Measurements from ENCODE around the gene ARHGAP4. TPM values are rescaled to one million over a fixed set of nuclear protein-coding genes. Genes with fewer than 3 reads are reported as not detected.

ARHGAP4 gene
- total and polyA plus RNA-seq, 10 of the 15 experiments (the other 5 are each of a cell fraction or from before 2014, with no cell fraction given): 0.71 to 120 (median 44.3) TPM

DNA sequence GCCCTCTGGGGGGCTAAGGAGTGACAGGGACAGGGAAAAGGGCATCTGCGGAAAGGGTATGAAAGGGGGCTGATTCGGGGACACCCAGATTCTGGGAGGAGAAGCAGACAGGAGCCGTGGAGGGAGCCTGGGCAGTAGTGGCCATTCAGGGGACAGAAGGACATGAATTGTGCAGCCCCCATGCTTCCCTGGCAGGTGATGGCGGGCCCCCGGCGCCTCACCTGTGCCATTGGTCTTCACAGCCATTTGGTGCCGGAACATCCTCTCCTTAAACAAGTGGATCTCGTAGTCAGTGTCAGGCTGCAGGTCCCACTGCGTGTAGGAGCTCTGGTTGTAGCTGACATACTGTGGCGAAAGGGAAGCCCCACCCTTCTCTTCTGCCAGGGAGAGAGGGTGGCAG is 62.0 kb downstream of the ARHGAP4 start:
- Histone ChIP-seq H3K27me3 (replicated peaks in 1 of 2; ENCODE audit: control insufficient read depth in 2 of 2, insufficient read depth in 2 of 2, low read length in 1 of 2) (no peaks in the 10 kb centered on the region; a peak in 1 of 4 replicates), H3K36me3 (ENCODE audit: control insufficient read depth in 2 of 2, insufficient read depth in 2 of 2, low read length in 1 of 2) (no peaks in the 10 kb centered on the region), H3K9me3 (replicated peaks; ENCODE audit: control insufficient read depth, insufficient read depth, low read length) (no peaks in the 10 kb centered on the region), H3K27ac (ENCODE audit: control insufficient read depth, insufficient read depth) (no peak overlapping the region), H3K4me3 (no peak overlapping the region), H3K9ac (ENCODE audit: control insufficient read depth, insufficient read depth, low read length) (no peak overlapping the region), H3K79me2 (ENCODE audit: control insufficient read depth, insufficient read depth, low read length) (no peaks in the 10 kb centered on the region), H3K4me2 (ENCODE audit: control insufficient read depth, insufficient read depth) (no peak overlapping the region), H4K20me1 (ENCODE audit: control insufficient read depth, insufficient read depth) (no peaks in the 10 kb centered on the region), H2AFZ (ENCODE audit: control insufficient read depth, low read depth, low read length) (no peak overlapping the region), H3K4me1 (ENCODE audit: control insufficient read depth, insufficient read depth, low read length) (no peaks in the 10 kb centered on the region)
- intact Hi-C loops (cut with micrococcal nuclease; ENCODE audit: unreplicated experiment) (no loop called here), in situ Hi-C loops (cut with MboI) (no loop called here)
- no peak for ATAC-seq
- ChIA-PET SMC1A (ENCODE audit: uncharacterized antibody, unreplicated experiment) (no interaction called here), POLR2A (no interaction called here), CTCF (no interaction called here), RAD21 (ENCODE audit: unreplicated experiment) (no interaction called here)
- BruUV-seq (replicated peaks): no TSS peak
- no peak for TF ChIP-seq TARDBP (IDR thresholded peaks at IDR 0.05; ENCODE audit: borderline replicate concordance)
- no peak for TF ChIP-seq YBX1 (IDR thresholded peaks at IDR 0.05)
- TF ChIP-seq, protein P1, sequence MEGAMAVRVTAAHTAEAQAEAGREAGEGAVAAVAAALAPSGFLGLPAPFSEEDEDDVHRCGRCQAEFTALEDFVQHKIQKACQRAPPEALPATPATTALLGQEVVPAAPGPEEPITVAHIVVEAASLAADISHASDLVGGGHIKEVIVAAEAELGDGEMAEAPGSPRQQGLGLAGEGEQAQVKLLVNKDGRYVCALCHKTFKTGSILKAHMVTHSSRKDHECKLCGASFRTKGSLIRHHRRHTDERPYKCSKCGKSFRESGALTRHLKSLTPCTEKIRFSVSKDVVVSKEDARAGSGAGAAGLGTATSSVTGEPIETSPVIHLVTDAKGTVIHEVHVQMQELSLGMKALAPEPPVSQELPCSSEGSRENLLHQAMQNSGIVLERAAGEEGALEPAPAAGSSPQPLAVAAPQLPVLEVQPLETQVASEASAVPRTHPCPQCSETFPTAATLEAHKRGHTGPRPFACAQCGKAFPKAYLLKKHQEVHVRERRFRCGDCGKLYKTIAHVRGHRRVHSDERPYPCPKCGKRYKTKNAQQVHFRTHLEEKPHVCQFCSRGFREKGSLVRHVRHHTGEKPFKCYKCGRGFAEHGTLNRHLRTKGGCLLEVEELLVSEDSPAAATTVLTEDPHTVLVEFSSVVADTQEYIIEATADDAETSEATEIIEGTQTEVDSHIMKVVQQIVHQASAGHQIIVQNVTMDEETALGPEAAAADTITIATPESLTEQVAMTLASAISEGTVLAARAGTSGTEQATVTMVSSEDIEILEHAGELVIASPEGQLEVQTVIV (IDR thresholded peaks at IDR 0.05; ENCODE audit: borderline replicate concordance, partially characterized antibody): no peak
- 21% methylated on average over 10 of the region's 10 CpGs for WGBS (ENCODE audit: insufficient coverage, insufficient replicate concordance, low lambda C conversion rate, missing lambda C conversion rate)
- FAIRE-seq: no peak
- no peak for DNase-seq (ENCODE audit: low read depth, low spot score)

DNA sequence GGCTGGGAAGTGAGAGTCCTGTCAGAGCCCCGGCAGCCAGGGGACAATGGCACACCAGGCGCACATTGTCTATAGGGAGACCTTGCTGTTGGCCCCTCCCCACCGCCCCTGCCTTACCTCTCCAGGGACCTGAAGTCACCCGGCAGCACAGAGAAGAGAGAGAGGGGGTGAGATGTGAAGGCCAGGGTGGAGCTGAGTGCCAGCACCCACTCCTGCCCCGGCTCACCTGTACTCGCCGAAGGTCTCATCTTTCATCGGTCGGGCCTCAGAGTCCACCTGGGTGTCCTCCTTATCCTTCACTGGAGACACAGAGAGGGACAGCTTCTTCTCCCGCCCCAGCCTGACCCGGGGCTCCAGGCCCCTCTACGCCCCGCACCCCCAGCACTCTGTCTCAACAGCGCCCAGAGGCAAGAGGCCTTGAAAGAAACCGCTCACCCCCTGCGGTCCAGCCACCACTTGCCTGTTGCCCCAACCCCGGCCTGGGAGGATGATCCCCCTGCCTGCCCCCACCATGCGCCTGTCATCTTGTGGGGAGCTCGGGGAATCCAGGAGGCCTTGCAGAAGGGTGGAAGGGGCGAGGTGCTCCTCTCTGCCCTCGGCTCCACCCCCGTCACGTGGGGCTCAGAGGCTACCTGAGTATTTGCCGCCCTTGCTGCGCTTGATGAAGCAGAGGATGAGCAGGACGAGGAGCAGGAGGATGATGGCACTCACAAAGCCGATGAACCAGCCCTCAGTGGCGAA is 62.6 kb downstream of the ARHGAP4 start:
- Histone ChIP-seq H3K4me3 (no peak overlapping the region), H3K79me2 (ENCODE audit: control insufficient read depth, insufficient read depth, low read length) (no peaks in the 10 kb centered on the region), H3K4me2 (ENCODE audit: control insufficient read depth, insufficient read depth) (no peak overlapping the region), H3K36me3 (ENCODE audit: control insufficient read depth in 2 of 2, insufficient read depth in 2 of 2, low read length in 1 of 2) (no peaks in the 10 kb centered on the region), H3K4me1 (ENCODE audit: control insufficient read depth, insufficient read depth, low read length) (no peaks in the 10 kb centered on the region), H3K27ac (ENCODE audit: control insufficient read depth, insufficient read depth) (no peak overlapping the region), H2AFZ (ENCODE audit: control insufficient read depth, low read depth, low read length) (no peak overlapping the region), H3K9me3 (replicated peaks; ENCODE audit: control insufficient read depth, insufficient read depth, low read length) (no peaks in the 10 kb centered on the region), H4K20me1 (ENCODE audit: control insufficient read depth, insufficient read depth) (no peaks in the 10 kb centered on the region), H3K9ac (ENCODE audit: control insufficient read depth, insufficient read depth, low read length) (no peak overlapping the region), H3K27me3 (replicated peaks in 1 of 2; ENCODE audit: control insufficient read depth in 2 of 2, insufficient read depth in 2 of 2, low read length in 1 of 2) (no peaks in the 10 kb centered on the region; a peak in 1 of 4 replicates)
- no TSS peak for BruUV-seq (replicated peaks)
- intact Hi-C loops (cut with micrococcal nuclease; ENCODE audit: unreplicated experiment): no loop called here
- TF ChIP-seq NR2F1 (conservative IDR thresholded peaks at IDR 0.05) (no peak), PML (IDR thresholded peaks at IDR 0.05; ENCODE audit: low read length) (no peak), TCF7 (IDR thresholded peaks at IDR 0.05; ENCODE audit: borderline replicate concordance) (no peak)
- TF ChIP-seq, protein P2, sequence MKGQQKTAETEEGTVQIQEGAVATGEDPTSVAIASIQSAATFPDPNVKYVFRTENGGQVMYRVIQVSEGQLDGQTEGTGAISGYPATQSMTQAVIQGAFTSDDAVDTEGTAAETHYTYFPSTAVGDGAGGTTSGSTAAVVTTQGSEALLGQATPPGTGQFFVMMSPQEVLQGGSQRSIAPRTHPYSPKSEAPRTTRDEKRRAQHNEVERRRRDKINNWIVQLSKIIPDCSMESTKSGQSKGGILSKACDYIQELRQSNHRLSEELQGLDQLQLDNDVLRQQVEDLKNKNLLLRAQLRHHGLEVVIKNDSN (IDR thresholded peaks at IDR 0.05; ENCODE audit: borderline replicate concordance, extremely low read length, insufficient read depth, low read depth, low read length): peak; percentile 17
- ChIA-PET SMC1A (ENCODE audit: uncharacterized antibody, unreplicated experiment) (no interaction called here), CTCF (no interaction called here), RAD21 (ENCODE audit: unreplicated experiment) (no interaction called here), POLR2A (no interaction called here)
- in situ Hi-C loops (cut with MboI): no loop called here
- FAIRE-seq (no peak), DNase-seq (ENCODE audit: low read depth, low spot score) (no peak), ATAC-seq (no peak)
- WGBS (ENCODE audit: insufficient coverage, insufficient replicate concordance, low lambda C conversion rate, missing lambda C conversion rate): 28% methylated on average over 20 of the region's 28 CpGs

Measured in GM12878 (cell line).